ENCODE data around the gene CDH4. TPM values are rescaled to one million over a fixed set of nuclear protein-coding genes. Genes with fewer than 3 reads are reported as not detected.

Gene CDH4
- total RNA-seq, 4 donors from 2014 or later: 0.13 to 0.38 (median 0.21) TPM; not detected in 1

GRCh38 chr20:61573415-61574305 is 321.6 kb downstream of the CDH4 start:
- DNase-seq: no peak
- WGBS, 2 donors: 78 to 80% methylated on average over 3 to 9 of the region's 16 CpGs
- peaks cover 0 to 6% (median 0%) of the 10 kb centered on the region in 3 donors for H3K4me1 ChIP-seq
- peaks cover 0 to 4% (median 0%) of the 10 kb centered on the region in 3 donors for H3K9me3 ChIP-seq
- no peak overlapping the region for H3K27ac ChIP-seq
- H3K36me3 ChIP-seq: no peaks in the 10 kb centered on the region
- TF ChIP-seq CTCF (IDR thresholded peaks at IDR 0.05) (no peak), POLR2A (IDR thresholded peaks at IDR 0.05) (no peak)
- H3K27me3 ChIP-seq: peaks cover 0 to 16% (median 0%) of the 10 kb centered on the region in 4 donors
- intact Hi-C loops (cut with DNase I): no loop called here
- H3K4me3 ChIP-seq: no peak overlapping the region

- Histone ChIP-seq H3K9me3 (peaks cover 0 to 4% (median 0%) of the 10 kb centered on the region in 3 donors), H3K27me3 (peaks cover 0 to 16% (median 0%) of the 10 kb centered on the region in 4 donors), H3K4me3 (no peak overlapping the region), H3K4me1 (peaks cover 0 to 6% (median 0%) of the 10 kb centered on the region in 3 donors), H3K27ac (no peak overlapping the region), H3K36me3 (no peaks in the 10 kb centered on the region)
- intact Hi-C loops (cut with DNase I): no loop called here
- DNase-seq: no peak
- TF ChIP-seq CTCF (IDR thresholded peaks at IDR 0.05): no peak
- TF ChIP-seq POLR2A (IDR thresholded peaks at IDR 0.05): no peak
- 25 to 26% methylated on average over 5 to 6 of the region's 6 CpGs for WGBS, 2 donors
Observed at GRCh38 chr20:61575151-61575937, 323.3 kb downstream of the CDH4 start.

- Histone ChIP-seq H3K27ac (no peak overlapping the region), H3K36me3 (no peaks in the 10 kb centered on the region), H3K4me3 (no peak overlapping the region), H3K9me3 (peaks cover 0 to 4% (median 0%) of the 10 kb centered on the region in 3 donors), H3K27me3 (peaks cover 0 to 10% (median 0%) of the 10 kb centered on the region in 4 donors), H3K4me1 (peaks cover 0 to 6% (median 0%) of the 10 kb centered on the region in 3 donors)
- intact Hi-C loops (cut with DNase I): no loop called here
- TF ChIP-seq CTCF (IDR thresholded peaks at IDR 0.05) (no peak), POLR2A (IDR thresholded peaks at IDR 0.05) (no peak)
- 86 to 100% methylated on average over 3 to 5 of the region's 5 CpGs for WGBS, 2 donors
- DNase-seq: no peak
Observed at GRCh38 chr20:61576372-61576771, 324.3 kb downstream of the CDH4 start.

- Histone ChIP-seq H3K27me3 (peaks cover 0 to 15% (median 0%) of the 10 kb centered on the region in 4 donors), H3K4me3 (no peak overlapping the region), H3K9me3 (peaks cover 0 to 4% (median 0%) of the 10 kb centered on the region in 3 donors), H3K36me3 (no peaks in the 10 kb centered on the region), H3K27ac (no peak overlapping the region), H3K4me1 (peaks cover 0 to 6% (median 0%) of the 10 kb centered on the region in 3 donors)
- TF ChIP-seq POLR2A (IDR thresholded peaks at IDR 0.05) (no peak), CTCF (IDR thresholded peaks at IDR 0.05) (no peak)
- WGBS, 2 donors: 90 to 94% methylated on average over 1 of the region's 1 CpG
- intact Hi-C loops (cut with DNase I): no loop called here
- DNase-seq: no peak
Observed at GRCh38 chr20:61577065-61577464, 325.0 kb downstream of the CDH4 start.
